GM12801 (cell line): ENCODE measurements around the gene SYNE2.

Source experiments
- TF ChIP-seq, protein P1 (sequence below): IDR thresholded peaks from one replicate; pipeline ENCODE4 v1.5.1; 2011; ENCODE audit warnings: control low read depth; ENCODE audit not compliant: insufficient read length; ENCODE audit errors: extremely low read depth

The SYNE2 gene

DNA sequence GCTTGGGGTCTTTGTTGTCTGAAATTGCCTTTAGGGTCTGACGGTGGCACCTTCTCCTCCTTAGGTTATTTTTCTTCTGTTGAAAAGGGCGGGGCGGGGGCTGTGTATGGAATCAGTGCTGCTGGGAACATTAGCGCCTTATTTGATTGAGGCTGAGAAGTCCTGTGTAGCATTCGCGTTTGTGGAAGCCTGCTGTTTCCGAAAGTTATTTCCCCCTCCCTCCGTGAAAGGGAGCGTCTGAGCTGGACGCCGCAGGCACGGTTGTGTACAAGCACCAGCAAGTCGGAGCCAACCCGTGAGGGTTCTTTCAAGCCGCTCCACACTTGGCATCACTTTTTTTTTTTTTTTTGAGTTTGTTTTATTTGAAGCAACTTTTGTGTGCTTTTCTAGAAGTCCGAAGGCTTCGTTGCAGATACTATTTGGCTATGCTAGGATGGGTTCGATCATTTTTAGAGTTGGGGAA lies 1.1 kb downstream of the SYNE2 start:
- TF ChIP-seq, protein P1, sequence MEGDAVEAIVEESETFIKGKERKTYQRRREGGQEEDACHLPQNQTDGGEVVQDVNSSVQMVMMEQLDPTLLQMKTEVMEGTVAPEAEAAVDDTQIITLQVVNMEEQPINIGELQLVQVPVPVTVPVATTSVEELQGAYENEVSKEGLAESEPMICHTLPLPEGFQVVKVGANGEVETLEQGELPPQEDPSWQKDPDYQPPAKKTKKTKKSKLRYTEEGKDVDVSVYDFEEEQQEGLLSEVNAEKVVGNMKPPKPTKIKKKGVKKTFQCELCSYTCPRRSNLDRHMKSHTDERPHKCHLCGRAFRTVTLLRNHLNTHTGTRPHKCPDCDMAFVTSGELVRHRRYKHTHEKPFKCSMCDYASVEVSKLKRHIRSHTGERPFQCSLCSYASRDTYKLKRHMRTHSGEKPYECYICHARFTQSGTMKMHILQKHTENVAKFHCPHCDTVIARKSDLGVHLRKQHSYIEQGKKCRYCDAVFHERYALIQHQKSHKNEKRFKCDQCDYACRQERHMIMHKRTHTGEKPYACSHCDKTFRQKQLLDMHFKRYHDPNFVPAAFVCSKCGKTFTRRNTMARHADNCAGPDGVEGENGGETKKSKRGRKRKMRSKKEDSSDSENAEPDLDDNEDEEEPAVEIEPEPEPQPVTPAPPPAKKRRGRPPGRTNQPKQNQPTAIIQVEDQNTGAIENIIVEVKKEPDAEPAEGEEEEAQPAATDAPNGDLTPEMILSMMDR, result no peak

DNA sequence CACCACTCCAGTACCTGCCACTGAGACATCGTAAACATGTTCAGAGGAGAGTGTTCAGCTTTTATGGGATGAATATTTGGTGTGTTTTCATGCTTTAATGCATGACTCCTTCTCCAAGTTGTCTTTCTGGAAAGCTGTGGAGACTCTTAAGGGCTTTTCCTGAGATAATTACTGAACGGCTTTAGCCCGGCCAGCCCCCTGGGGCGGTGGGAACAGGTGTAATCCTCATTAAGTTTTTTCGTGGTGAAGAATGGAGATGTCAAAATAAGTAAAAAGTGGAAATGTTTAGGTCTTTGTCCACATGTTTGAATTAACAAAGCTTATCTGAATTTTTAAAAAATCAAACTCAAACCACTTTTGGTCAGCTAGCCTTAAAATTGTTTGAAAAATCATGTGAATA lies 1.5 kb downstream of the SYNE2 start:
- TF ChIP-seq, protein P1, result no peak

GRCh38 chr14:63855281-63855680 lies 2.5 kb downstream of the SYNE2 start:
- TF ChIP-seq, protein P1, result no peak

GRCh38 chr14:63857466-63858030 lies 4.7 kb downstream of the SYNE2 start:
- TF ChIP-seq, protein P1, result no peak

GRCh38 chr14:63860146-63860545 lies 7.3 kb downstream of the SYNE2 start:
- TF ChIP-seq, protein P1, result no peak

DNA sequence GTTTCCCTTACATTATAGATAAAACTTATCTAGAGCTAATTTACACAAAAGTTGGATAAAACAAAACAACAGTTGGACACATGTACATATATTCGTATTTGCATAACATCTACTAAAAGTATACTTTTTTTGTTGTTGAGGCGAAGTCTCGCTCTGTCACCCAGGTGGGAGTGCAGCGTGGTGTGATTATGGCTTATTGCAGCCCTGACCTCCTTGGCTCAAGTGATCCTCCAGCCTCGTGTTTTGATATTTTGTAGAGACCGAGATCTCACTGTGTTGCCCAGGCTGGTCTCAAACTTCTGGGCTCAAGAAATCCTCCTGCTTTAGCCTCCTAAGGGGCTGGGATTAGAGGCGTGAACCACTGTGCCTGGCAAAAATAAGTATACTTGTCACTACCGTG lies 9.4 kb downstream of the SYNE2 start:
- TF ChIP-seq, protein P1, result no peak

DNA sequence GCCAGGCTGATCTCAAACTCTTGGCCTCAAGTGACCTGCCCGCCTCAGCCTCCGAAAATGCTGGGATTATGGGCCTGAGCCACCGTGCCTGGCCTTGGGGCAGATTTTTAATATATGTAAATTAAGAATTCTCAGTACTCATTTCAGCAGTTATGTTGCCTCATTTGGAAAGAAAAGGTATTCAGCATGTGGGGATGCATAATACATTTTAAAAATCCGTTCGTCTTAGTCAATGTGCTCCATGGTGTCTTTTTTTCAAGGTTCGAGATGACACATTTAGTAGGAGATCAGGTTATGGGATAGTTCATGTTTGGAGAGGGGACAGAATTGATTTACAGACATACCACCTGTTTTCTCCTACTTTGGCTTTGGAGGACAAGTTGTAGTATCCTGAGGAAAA lies 10.2 kb downstream of the SYNE2 start:
- TF ChIP-seq, protein P1, result no peak
